Measurements from ENCODE around the gene ISLR. TPM values are rescaled to one million over a fixed set of nuclear protein-coding genes. Genes with fewer than 3 reads are reported as not detected.
"Not testable (repeated sequence)": the region's sequence is repeated elsewhere in the genome, so short reads cannot be mapped to it uniquely, and the experiment has no call there.

Gene ISLR
- total RNA-seq, 1 donor = 106 TPM

DNA sequence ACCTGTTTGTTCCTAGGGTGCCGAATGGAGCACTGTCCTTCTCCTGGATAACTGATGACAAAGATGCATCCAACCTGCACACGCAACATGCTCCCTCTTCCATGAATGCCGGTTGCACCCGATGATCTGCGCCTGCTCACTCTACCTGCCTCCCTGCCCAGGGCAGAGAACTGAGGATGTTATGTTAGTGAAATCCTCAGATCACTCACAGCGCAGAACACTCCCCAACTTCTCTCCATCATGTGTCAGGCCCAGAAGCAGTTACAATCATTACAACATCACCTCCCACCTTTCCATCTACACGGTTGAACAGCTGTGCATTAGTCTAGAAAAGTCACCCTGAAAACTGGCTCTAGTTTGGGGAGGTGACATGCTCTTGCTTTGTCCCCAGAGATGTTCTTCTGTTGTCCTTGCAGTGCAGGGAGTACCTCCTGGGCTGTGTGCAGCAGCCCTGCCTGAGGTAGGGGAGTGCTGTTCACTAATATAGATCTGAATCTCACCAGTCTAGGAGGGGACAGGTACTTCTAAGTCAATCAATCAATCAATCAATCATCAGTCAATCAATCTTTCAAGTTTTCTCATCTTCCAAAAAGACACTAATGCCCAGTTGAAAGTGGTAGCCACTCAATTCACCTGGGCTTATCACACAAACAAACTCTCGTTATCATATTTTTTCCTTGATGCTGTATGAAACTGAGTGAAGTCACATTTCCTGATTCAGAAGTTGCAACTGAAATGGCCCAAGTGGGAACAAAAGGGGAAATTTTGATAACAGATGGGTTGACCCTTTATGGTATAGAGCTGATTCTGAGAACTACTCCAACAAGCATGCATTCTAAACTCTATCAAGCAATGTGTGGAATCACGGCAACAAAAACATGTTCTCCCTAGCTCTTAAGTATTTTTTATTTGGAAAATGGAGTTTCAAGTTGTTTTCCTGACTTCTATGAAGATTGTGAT is 15.4 kb upstream of the ISLR start:
- Histone ChIP-seq H3K4me1 (ENCODE audit: insufficient read depth, low read length) (peaks cover 4% of the 10 kb centered on the region), H4K20me1 (ENCODE audit: insufficient read depth, low read length) (no peaks in the 10 kb centered on the region), H3K4me3 (ENCODE audit: insufficient read depth, low read length) (no peak overlapping the region), H3K4me2 (ENCODE audit: insufficient read depth, low read length) (no peak overlapping the region), H2AFZ (ENCODE audit: low read length) (no peak overlapping the region), H3K9me3 (ENCODE audit: low read depth, low read length) (no peaks in the 10 kb centered on the region), H3K36me3 (ENCODE audit: insufficient read depth, low read length) (no peaks in the 10 kb centered on the region), H3K27ac (ENCODE audit: low read depth, low read length) (no peak overlapping the region), H3K79me2 (ENCODE audit: insufficient read depth, low read length) (no peaks in the 10 kb centered on the region), H3K27me3 (ENCODE audit: insufficient read depth, low read length) (no peaks in the 10 kb centered on the region)
- TF ChIP-seq, protein P1, sequence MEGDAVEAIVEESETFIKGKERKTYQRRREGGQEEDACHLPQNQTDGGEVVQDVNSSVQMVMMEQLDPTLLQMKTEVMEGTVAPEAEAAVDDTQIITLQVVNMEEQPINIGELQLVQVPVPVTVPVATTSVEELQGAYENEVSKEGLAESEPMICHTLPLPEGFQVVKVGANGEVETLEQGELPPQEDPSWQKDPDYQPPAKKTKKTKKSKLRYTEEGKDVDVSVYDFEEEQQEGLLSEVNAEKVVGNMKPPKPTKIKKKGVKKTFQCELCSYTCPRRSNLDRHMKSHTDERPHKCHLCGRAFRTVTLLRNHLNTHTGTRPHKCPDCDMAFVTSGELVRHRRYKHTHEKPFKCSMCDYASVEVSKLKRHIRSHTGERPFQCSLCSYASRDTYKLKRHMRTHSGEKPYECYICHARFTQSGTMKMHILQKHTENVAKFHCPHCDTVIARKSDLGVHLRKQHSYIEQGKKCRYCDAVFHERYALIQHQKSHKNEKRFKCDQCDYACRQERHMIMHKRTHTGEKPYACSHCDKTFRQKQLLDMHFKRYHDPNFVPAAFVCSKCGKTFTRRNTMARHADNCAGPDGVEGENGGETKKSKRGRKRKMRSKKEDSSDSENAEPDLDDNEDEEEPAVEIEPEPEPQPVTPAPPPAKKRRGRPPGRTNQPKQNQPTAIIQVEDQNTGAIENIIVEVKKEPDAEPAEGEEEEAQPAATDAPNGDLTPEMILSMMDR (IDR thresholded peaks at IDR 0.05; ENCODE audit: extremely low read depth, low read depth, low read length) = no peak
- DNase-seq (ENCODE audit: insufficient read length, low spot score, missing footprints) = no peak

DNA sequence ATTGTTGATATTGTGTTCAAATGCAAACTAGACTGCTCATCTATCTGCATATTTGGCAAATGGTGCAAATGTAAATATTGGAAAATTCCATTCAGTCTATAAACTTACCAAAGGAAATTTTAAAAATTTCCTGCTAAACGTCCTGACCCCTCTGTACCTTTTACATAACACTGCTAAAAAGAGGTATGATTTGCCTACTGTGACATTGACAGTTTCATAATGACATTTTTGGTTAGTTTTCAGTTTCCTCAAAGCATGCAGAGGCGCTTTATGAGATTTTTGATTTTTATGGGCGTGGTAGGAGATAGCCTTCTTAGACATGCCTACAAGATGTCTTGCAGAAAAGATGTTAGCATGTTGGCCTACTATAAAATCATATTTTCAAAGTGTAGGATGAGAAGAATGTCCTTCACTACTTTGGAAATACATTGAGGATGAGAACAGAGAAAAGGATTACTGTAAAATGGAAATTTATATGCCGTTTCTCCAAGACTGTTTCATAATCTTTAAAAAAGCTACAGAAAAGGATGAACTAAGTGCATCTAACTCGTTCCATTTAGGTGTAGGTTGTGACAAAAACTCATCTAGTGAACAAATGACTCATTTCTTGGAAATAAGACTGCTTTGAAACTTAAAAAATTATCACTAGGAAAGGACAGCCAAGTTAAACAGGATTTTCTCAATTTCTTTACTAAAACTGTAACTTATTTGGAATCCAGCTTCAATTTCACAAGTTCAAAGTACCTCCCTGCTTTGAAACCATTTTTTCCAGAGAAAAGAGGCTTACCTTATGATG is 14.5 kb upstream of the ISLR start:
- Histone ChIP-seq H3K27me3 (ENCODE audit: insufficient read depth, low read length) (peaks cover 2% of the 10 kb centered on the region), H3K4me2 (ENCODE audit: insufficient read depth, low read length) (no peak overlapping the region), H3K9me3 (ENCODE audit: low read depth, low read length) (no peaks in the 10 kb centered on the region), H4K20me1 (ENCODE audit: insufficient read depth, low read length) (no peaks in the 10 kb centered on the region), H3K4me1 (ENCODE audit: insufficient read depth, low read length) (peaks cover 4% of the 10 kb centered on the region), H3K27ac (ENCODE audit: low read depth, low read length) (no peak overlapping the region), H2AFZ (ENCODE audit: low read length) (no peak overlapping the region), H3K36me3 (ENCODE audit: insufficient read depth, low read length) (no peaks in the 10 kb centered on the region), H3K79me2 (ENCODE audit: insufficient read depth, low read length) (no peaks in the 10 kb centered on the region), H3K4me3 (ENCODE audit: insufficient read depth, low read length) (no peak overlapping the region)
- DNase-seq (ENCODE audit: insufficient read length, low spot score, missing footprints) = no peak
- TF ChIP-seq, protein P1 (IDR thresholded peaks at IDR 0.05; ENCODE audit: extremely low read depth, low read depth, low read length) = no peak

DNA sequence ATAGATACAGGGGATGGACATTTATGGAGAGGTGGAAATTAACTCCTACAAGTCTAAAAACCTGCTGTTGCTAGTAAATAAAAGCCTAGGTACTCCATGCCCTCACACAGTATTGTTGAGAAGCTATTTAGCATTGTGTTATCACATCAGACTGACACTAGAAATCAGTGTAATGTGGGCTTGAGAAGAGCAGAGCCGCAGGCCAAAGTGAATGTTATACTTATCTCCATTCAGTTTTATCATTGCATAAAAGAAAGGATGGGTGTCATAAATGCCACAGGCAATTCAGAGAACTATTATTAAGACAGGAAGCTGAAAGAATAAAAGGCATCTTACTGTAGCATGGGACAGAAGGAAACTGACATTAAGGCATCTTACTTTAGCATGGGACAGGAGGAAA is 13.7 kb upstream of the ISLR start:
- TF ChIP-seq, protein P1 (IDR thresholded peaks at IDR 0.05; ENCODE audit: extremely low read depth, low read depth, low read length) = no peak
- Histone ChIP-seq H2AFZ (ENCODE audit: low read length) (no peak overlapping the region), H4K20me1 (ENCODE audit: insufficient read depth, low read length) (no peaks in the 10 kb centered on the region), H3K79me2 (ENCODE audit: insufficient read depth, low read length) (no peaks in the 10 kb centered on the region), H3K36me3 (ENCODE audit: insufficient read depth, low read length) (no peaks in the 10 kb centered on the region), H3K4me2 (ENCODE audit: insufficient read depth, low read length) (no peak overlapping the region), H3K27me3 (ENCODE audit: insufficient read depth, low read length) (peaks cover 3% of the 10 kb centered on the region), H3K27ac (ENCODE audit: low read depth, low read length) (no peak overlapping the region), H3K4me3 (ENCODE audit: insufficient read depth, low read length) (no peak overlapping the region), H3K9me3 (ENCODE audit: low read depth, low read length) (no peaks in the 10 kb centered on the region), H3K4me1 (ENCODE audit: insufficient read depth, low read length) (peaks cover 4% of the 10 kb centered on the region)
- DNase-seq (ENCODE audit: insufficient read length, low spot score, missing footprints) = no peak

DNA sequence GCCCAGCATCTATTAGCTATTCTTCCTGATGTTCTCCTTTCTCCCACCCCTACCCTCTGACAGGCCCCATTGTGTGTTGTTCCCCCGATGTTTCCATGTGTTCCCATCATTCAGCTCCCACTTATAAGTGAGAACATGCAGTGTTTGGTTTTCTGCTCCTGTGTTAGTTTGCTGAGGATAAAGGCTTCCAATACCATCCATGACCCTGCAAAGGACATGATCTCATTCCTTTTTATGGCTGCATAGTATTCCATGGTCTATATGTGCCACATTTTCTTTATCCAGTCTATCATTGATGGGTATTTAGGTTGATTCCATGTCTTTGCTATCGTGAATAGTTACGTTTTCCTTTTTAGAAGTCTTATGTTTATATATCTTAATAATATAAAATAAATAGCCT is 13.1 kb upstream of the ISLR start:
- H3K79me2 ChIP-seq (ENCODE audit: insufficient read depth, low read length); H3K36me3 ChIP-seq (ENCODE audit: insufficient read depth, low read length); H3K27me3 ChIP-seq (ENCODE audit: insufficient read depth, low read length); H2AFZ ChIP-seq (ENCODE audit: low read length); H3K27ac ChIP-seq (ENCODE audit: low read depth, low read length); H3K4me1 ChIP-seq (ENCODE audit: insufficient read depth, low read length); DNase-seq (ENCODE audit: insufficient read length, low spot score, missing footprints); H3K4me3 ChIP-seq (ENCODE audit: insufficient read depth, low read length); H3K9me3 ChIP-seq (ENCODE audit: low read depth, low read length); H4K20me1 ChIP-seq (ENCODE audit: insufficient read depth, low read length); H3K4me2 ChIP-seq (ENCODE audit: insufficient read depth, low read length): not testable (repeated sequence)

DNA sequence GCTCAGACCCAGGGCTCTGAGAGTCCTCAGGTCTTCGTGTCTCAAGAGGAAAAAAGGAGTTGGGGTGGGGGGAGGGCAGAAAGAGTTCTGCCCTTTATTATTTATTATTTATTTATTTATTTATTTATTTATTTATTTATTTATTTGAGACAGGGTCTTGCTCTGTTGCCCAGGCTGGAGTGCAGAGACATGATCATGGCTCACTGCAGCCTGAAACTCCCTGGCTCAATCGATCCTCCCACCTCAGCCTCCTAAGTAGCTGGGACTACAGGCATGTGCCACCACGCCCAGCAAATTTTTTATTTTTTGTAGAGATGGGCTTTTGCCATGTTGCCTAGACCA is 11.3 kb upstream of the ISLR start:
- not testable (repeated sequence) for H4K20me1 ChIP-seq (ENCODE audit: insufficient read depth, low read length); DNase-seq (ENCODE audit: insufficient read length, low spot score, missing footprints); H3K4me1 ChIP-seq (ENCODE audit: insufficient read depth, low read length); H3K27ac ChIP-seq (ENCODE audit: low read depth, low read length); H3K4me2 ChIP-seq (ENCODE audit: insufficient read depth, low read length); H3K79me2 ChIP-seq (ENCODE audit: insufficient read depth, low read length); H3K4me3 ChIP-seq (ENCODE audit: insufficient read depth, low read length); H3K27me3 ChIP-seq (ENCODE audit: insufficient read depth, low read length); H3K36me3 ChIP-seq (ENCODE audit: insufficient read depth, low read length); H3K9me3 ChIP-seq (ENCODE audit: low read depth, low read length); H2AFZ ChIP-seq (ENCODE audit: low read length)
